Stomach (tissue), 9 donors: ENCODE results near the gene NR5A1. TPM values are rescaled to one million over a fixed set of nuclear protein-coding genes. Genes with fewer than 3 reads are reported as not detected.

ENCODE experiments used
- DNase-seq, 2 donors: peaks; one replicate each; pipeline versions ENCODE4 v3.0.0 to v3.0.0-alpha.2; 2013 to 2019
- H3K27ac ChIP-seq, 5 donors: fragments of 200-600 bp in 4 of 5; sonication (generic) in 4 of 5; one replicate each; pipeline ENCODE4 v1.5.1; 2013 to 2019; ENCODE audit warnings: mild to moderate bottlenecking in 1 of 5, moderate library complexity in 1 of 5
- H3K27me3 ChIP-seq, 3 donors: fragments of 200-600 bp; sonication (generic); one replicate each; pipeline ENCODE4 v1.5.1; 2017 to 2019; ENCODE audit warnings: mixed run types in 1 of 3
- H3K36me3 ChIP-seq, 4 donors: fragments of 200-600 bp; sonication (generic); 1 replicate in 3 of 4; 2 replicates in 1 of 4; pipeline ENCODE4 v1.5.1; 2016 to 2019
- H3K4me1 ChIP-seq, 4 donors: fragments of 200-600 bp; sonication (generic); one replicate each; pipeline ENCODE4 v1.5.1; 2016 to 2019
- H3K4me3 ChIP-seq, 4 donors: fragments of 200-600 bp; sonication (generic) in 3 of 4; one replicate each; pipeline ENCODE4 v1.5.1; 2016 to 2019; ENCODE audit warnings: mild to moderate bottlenecking in 1 of 4
- H3K9me3 ChIP-seq, 4 donors: fragments of 200-600 bp; sonication (generic); one replicate each; pipeline ENCODE4 v1.5.1; 2016 to 2019
- EP300 ChIP-seq: sonication (generic); formaldehyde crosslinking; IDR thresholded peaks from one replicate; pipeline ENCODE4 v1.6.1; 2017; ENCODE audit warnings: antibody characterized with exemption
- POLR2A ChIP-seq, 4 donors: fragments of 450-650 bp; IDR thresholded peaks; one replicate each; pipeline ENCODE4 v1.6.1; 2016; ENCODE audit warnings: antibody characterized with exemption in 4 of 4, control low read depth in 2 of 4, mild to moderate bottlenecking in 1 of 4, moderate library complexity in 1 of 4
- POLR2AphosphoS5 ChIP-seq, 3 donors: sonication (generic); formaldehyde crosslinking; IDR thresholded peaks; one replicate each; pipeline ENCODE4 v1.6.1; 2016; ENCODE audit warnings: antibody characterized with exemption in 3 of 3
- WGBS, 5 donors: extraction: QIAGEN DNeasy Blood & Tissue Kit in 3 of 5; methylation state at CpG; one replicate each; pipeline versions ENCODE4 v1.1.5 to v1.1.7; 2013 to 2018; 5-methylcytosine and 5-hydroxymethylcytosine counted together
- intact Hi-C: fragments of 100-400 bp; cut with DNase I; formaldehyde crosslinking; loops from one replicate; pipeline ENCODE4 v1.15.1; 2023; ENCODE audit warnings: low total_unique reads
- polyA plus RNA-seq, 3 donors: library from polyadenylated mRNA; stranded (reverse); fragments of 200-250 nt; gene quantifications; one replicate each; pipeline ENCODE4 v1.2.3, GENCODE V29; 2013
- total RNA-seq, 5 donors: library from RNA; depleted of rRNA; stranded (reverse); fragments of >200 nt; gene quantifications; one replicate each; pipeline versions ENCODE4 v1.1.0 to v1.2.3, GENCODE V29; 2014 to 2016
- TF ChIP-seq, protein P1 (sequence below), 7 experiments: fragments of 450-650 bp in 4 of 7; fragments of 200-600 bp in 3 of 7; sonication (generic) in 3 of 7; IDR thresholded peaks; one replicate each; pipeline ENCODE4 v1.5.1; 2016 to 2019; ENCODE audit warnings: antibody characterized with exemption in 7 of 7, control low read depth in 2 of 7, mild to moderate bottlenecking in 1 of 7
- donor health status: healthy with polysubstance abuse.
- donor health status: Bipolar disorder and iron deficiency.
- donor health status: healthy.

NR5A1 gene
- total and polyA plus RNA-seq, 8 donors: 0.03 to 2.4 TPM; not detected in 6

DNA sequence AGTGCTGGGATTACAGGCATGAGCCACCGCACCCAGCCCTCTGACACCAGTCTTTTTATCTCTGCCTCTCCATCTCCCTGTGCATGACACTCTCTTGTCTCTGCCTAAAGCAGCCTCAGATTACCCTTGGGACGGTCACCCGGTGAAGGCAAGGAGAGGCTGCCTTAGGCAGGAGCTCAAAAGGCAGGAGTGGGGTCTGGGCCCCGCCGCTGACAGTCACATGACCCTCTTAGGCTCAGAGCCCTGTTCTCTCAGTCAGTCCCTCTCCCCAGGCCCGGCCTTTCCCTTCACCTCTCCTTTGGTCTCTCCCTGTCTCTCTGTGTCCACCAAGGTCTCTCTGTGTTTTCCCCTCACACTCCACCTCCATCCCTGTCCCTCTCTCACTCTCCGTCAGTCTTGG, 34.4 kb downstream of the NR5A1 start:
- Histone ChIP-seq H3K4me1 (peaks cover 5 to 8% (median 8%) of the 10 kb centered on the region in 4 donors), H3K9me3 (no peaks in the 10 kb centered on the region), H3K27me3 (peaks cover 9 to 88% (median 32%) of the 10 kb centered on the region in 3 donors), H3K27ac (no peak overlapping the region), H3K36me3 (no peaks in the 10 kb centered on the region), H3K4me3 (no peak overlapping the region)
- 65 to 79% (median 76%) methylated on average over 7 of the region's 7 CpGs for WGBS, 5 donors
- no peak for DNase-seq
- intact Hi-C loops: no loop called here
- TF ChIP-seq POLR2AphosphoS5 (IDR thresholded peaks at IDR 0.05): no peak
- no peak for TF ChIP-seq EP300
- TF ChIP-seq, protein P1, sequence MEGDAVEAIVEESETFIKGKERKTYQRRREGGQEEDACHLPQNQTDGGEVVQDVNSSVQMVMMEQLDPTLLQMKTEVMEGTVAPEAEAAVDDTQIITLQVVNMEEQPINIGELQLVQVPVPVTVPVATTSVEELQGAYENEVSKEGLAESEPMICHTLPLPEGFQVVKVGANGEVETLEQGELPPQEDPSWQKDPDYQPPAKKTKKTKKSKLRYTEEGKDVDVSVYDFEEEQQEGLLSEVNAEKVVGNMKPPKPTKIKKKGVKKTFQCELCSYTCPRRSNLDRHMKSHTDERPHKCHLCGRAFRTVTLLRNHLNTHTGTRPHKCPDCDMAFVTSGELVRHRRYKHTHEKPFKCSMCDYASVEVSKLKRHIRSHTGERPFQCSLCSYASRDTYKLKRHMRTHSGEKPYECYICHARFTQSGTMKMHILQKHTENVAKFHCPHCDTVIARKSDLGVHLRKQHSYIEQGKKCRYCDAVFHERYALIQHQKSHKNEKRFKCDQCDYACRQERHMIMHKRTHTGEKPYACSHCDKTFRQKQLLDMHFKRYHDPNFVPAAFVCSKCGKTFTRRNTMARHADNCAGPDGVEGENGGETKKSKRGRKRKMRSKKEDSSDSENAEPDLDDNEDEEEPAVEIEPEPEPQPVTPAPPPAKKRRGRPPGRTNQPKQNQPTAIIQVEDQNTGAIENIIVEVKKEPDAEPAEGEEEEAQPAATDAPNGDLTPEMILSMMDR (IDR thresholded peaks at IDR 0.05): no peak
- TF ChIP-seq POLR2A (IDR thresholded peaks at IDR 0.05): no peak

DNA sequence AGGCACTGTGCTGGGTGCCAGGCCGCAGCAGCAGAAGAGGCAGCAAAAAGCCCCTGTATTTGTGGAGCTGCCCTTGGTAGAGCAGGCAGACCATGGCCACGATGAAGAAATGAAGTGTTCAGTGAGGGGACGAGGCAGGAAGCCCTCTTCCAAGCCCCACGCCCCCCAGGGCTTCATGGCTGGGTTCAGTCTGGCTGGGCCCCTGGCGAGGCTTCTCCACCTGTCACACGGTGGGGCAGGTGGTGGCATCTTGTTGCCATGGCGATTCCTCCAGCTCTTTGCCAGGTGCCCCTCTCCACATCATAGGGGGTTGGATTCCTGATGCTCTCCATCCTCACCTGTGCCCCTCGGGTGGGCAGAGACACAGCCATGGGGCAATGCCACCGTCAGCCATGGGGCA, 35.4 kb downstream of the NR5A1 start:
- DNase-seq: no peak

DNA sequence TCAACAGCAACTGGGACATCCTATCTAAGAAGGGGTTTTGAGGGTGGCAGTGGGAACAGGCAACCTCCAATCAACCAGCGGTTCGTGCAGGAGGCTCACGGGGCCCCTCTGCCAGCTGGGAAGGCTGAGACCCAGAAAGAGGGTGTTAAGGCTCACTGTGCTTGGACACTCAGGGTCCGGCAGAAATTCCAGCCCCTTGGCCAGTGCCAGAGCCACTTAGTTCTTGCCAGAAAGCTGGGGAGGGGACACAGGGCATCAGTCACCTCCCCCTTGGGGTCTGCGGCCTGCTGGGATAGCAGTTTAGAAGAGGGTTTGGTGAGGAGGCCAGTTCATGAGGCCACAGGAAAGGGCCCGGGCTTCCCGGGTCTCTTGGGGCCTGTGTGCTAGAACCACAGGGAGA, 36.5 kb downstream of the NR5A1 start:
- peaks cover 0 to 79% (median 12%) of the 10 kb centered on the region in 3 donors for H3K27me3 ChIP-seq
- no peak overlapping the region for H3K27ac ChIP-seq
- WGBS, 5 donors: 82 to 89% (median 88%) methylated on average over 7 of the region's 7 CpGs
- no peaks in the 10 kb centered on the region for H3K36me3 ChIP-seq
- H3K9me3 ChIP-seq: no peaks in the 10 kb centered on the region
- TF ChIP-seq EP300 (no peak), POLR2AphosphoS5 (IDR thresholded peaks at IDR 0.05) (no peak), POLR2A (IDR thresholded peaks at IDR 0.05) (no peak)
- TF ChIP-seq, protein P1 (IDR thresholded peaks at IDR 0.05): no peak
- H3K4me3 ChIP-seq: no peak overlapping the region
- DNase-seq: no peak
- intact Hi-C loops: no loop called here
- H3K4me1 ChIP-seq: no peaks in the 10 kb centered on the region

More for the DNA sequence above, 35.4 kb downstream of the NR5A1 start:
- H3K4me3 ChIP-seq: no peak overlapping the region
- no peaks in the 10 kb centered on the region for H3K4me1 ChIP-seq
- intact Hi-C loops: no loop called here
- H3K27ac ChIP-seq: no peak overlapping the region
- no peaks in the 10 kb centered on the region for H3K36me3 ChIP-seq
- TF ChIP-seq POLR2AphosphoS5 (IDR thresholded peaks at IDR 0.05): no peak
- TF ChIP-seq, protein P1 (IDR thresholded peaks at IDR 0.05): no peak
- peaks cover 0 to 79% (median 22%) of the 10 kb centered on the region in 3 donors for H3K27me3 ChIP-seq
- WGBS, 5 donors: 70 to 81% (median 76%) methylated on average over 8 to 9 of the region's 9 CpGs
- no peaks in the 10 kb centered on the region for H3K9me3 ChIP-seq

DNA sequence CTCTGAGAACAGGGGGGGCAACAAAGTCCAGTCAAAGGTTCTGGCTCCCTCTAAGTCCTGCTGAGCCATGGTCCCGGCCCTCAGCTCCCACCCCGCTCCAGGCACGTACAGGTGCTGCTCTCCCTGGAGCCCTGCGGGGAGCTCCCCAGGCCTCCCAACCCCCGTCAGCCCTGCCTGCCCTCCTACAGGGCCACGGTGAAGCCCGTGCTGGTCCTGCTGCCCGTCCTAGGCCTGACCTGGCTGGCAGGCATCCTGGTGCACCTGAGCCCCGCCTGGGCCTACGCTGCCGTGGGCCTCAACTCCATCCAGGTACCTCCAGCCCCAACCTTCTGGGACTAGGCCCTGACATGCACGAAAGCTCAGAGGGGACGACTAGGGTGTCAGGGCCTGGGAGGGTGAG, 36.9 kb downstream of the NR5A1 start:
- intact Hi-C loops: no loop called here
- no peaks in the 10 kb centered on the region for H3K4me1 ChIP-seq
- H3K27ac ChIP-seq: no peak overlapping the region
- 82 to 88% (median 86%) methylated on average over 5 to 13 of the region's 13 CpGs for whole genome bisulfite sequencing, 5 donors
- H3K36me3 ChIP-seq: no peaks in the 10 kb centered on the region
- no peak overlapping the region for H3K4me3 ChIP-seq
- H3K9me3 ChIP-seq: no peaks in the 10 kb centered on the region
- H3K27me3 ChIP-seq: peaks cover 0 to 75% (median 8%) of the 10 kb centered on the region in 3 donors
- TF ChIP-seq EP300 (no peak), POLR2A (IDR thresholded peaks at IDR 0.05) (no peak), POLR2AphosphoS5 (IDR thresholded peaks at IDR 0.05) (no peak)
- TF ChIP-seq, protein P1 (IDR thresholded peaks at IDR 0.05): no peak
- no peak for DNase-seq
